HFFc6 (cell line): Measurements from ENCODE around the gene APP. TPM values are rescaled to one million over a fixed set of nuclear protein-coding genes. Genes with fewer than 3 reads are reported as not detected.

Experiments used
- DNase-seq: peaks from one replicate; pipeline ENCODE4 v3.0.0-alpha.2; 2018
- H3K27ac Mint-ChIP-seq: 2 replicates; pipeline ENCODE4 v1.8.0; 2020; ENCODE audit warnings: mild to moderate bottlenecking, mixed read lengths
- H3K27me3 Mint-ChIP-seq: 2 replicates; pipeline ENCODE4 v1.8.0; 2021; ENCODE audit warnings: mild to moderate bottlenecking, moderate library complexity, mixed read lengths; ENCODE audit not compliant: insufficient read depth
- H3K36me3 Mint-ChIP-seq: 2 replicates; pipeline ENCODE4 v1.8.0; 2021; ENCODE audit warnings: low read depth, mixed read lengths
- H3K4me1 Mint-ChIP-seq: 2 replicates; pipeline ENCODE4 v1.8.0; 2020; ENCODE audit warnings: low read depth, mixed read lengths
- H3K4me3 Mint-ChIP-seq: 2 replicates; pipeline ENCODE4 v1.8.0; 2020; ENCODE audit warnings: mild to moderate bottlenecking, moderate library complexity, mixed read lengths
- H3K9me3 Mint-ChIP-seq: 2 replicates; pipeline ENCODE4 v1.8.0; 2020; ENCODE audit warnings: mild to moderate bottlenecking, mixed read lengths
- CTCF ChIP-seq: fragments of 200-600 bp; sonication (generic); IDR thresholded peaks from 2 replicates; pipeline ENCODE4 v1.5.0; 2021; ENCODE audit warnings: antibody characterized with exemption, mild to moderate bottlenecking
- total RNA-seq, 6 experiments: library from RNA; stranded (reverse); fragmentation: NEBNext Ultra II Directional; extraction: Animal tissue kit (Norgen Biotek cat#: 25700); gene quantifications; 2 replicates in 1 of 6; 3 replicates in 5 of 6; pipeline ENCODE4 v1.2.3, GENCODE V29; 2021

Gene APP
- total RNA-seq, 6 experiments from 2014 or later, result 396 to 438 (median 425) TPM

GRCh38 chr21:26080211-26080610 lies 90.4 kb downstream of the APP start:
- Mint-ChIP-seq H3K36me3 (peaks cover 39% of the 10 kb centered on the region), H3K9me3 (no peaks in the 10 kb centered on the region), H3K4me3 (no peak overlapping the region), H3K4me1 (peaks cover 56% of the 10 kb centered on the region), H3K27me3 (peaks cover 4% of the 10 kb centered on the region; the same call in 1 of the 2 replicates), H3K27ac (peak overlapping the region; percentile 86; the same call in 1 of the 2 replicates)
- DNase-seq, result no peak
- no peak for TF ChIP-seq CTCF

GRCh38 chr21:26079366-26079765 lies 91.2 kb downstream of the APP start:
- DNase-seq, result no peak
- peak overlapping the region; percentile 86 for H3K27ac Mint-ChIP-seq
- H3K9me3 Mint-ChIP-seq, result no peaks in the 10 kb centered on the region
- H3K4me3 Mint-ChIP-seq, result peak overlapping the region; percentile 39; the same call in 1 of the 2 replicates
- TF ChIP-seq CTCF, result no peak
- peaks cover 4% of the 10 kb centered on the region; the same call in 1 of the 2 replicates for H3K27me3 Mint-ChIP-seq
- H3K4me1 Mint-ChIP-seq, result peaks cover 53% of the 10 kb centered on the region
- H3K36me3 Mint-ChIP-seq, result peaks cover 31% of the 10 kb centered on the region

GRCh38 chr21:26077521-26077920 lies 93.0 kb downstream of the APP start:
- H3K27me3 Mint-ChIP-seq, result peaks cover 4% of the 10 kb centered on the region; the same call in 1 of the 2 replicates
- TF ChIP-seq CTCF, result no peak
- peaks cover 53% of the 10 kb centered on the region for H3K4me1 Mint-ChIP-seq
- DNase-seq, result no peak
- H3K36me3 Mint-ChIP-seq, result peaks cover 30% of the 10 kb centered on the region
- peak overlapping the region; percentile 29; the same call in 1 of the 2 replicates for H3K27ac Mint-ChIP-seq
- no peaks in the 10 kb centered on the region for H3K9me3 Mint-ChIP-seq
- no peak overlapping the region for H3K4me3 Mint-ChIP-seq

GRCh38 chr21:26072666-26073615 lies 97.6 kb downstream of the APP start:
- Mint-ChIP-seq H3K27me3 (no peaks in the 10 kb centered on the region), H3K27ac (peak overlapping the region; percentile 84), H3K9me3 (no peaks in the 10 kb centered on the region), H3K4me1 (peaks cover 73% of the 10 kb centered on the region), H3K4me3 (peak overlapping the region; percentile 48), H3K36me3 (peaks cover 23% of the 10 kb centered on the region)
- TF ChIP-seq CTCF, result no peak
- DNase-seq, result peak; percentile 71

- peaks cover 71% of the 10 kb centered on the region for H3K4me1 Mint-ChIP-seq
- H3K27ac Mint-ChIP-seq, result peak overlapping the region; percentile 84
- no peaks in the 10 kb centered on the region for H3K9me3 Mint-ChIP-seq
- peak overlapping the region; percentile 84 for H3K4me3 Mint-ChIP-seq
- TF ChIP-seq CTCF, result no peak
- peaks cover 14% of the 10 kb centered on the region; the same call in 1 of the 2 replicates for H3K36me3 Mint-ChIP-seq
- DNase-seq, result peak; percentile 45
- H3K27me3 Mint-ChIP-seq, result no peaks in the 10 kb centered on the region; the same call in 1 of the 2 replicates
Measured at GRCh38 chr21:26070822-26071425, 99.6 kb downstream of the APP start.
